Kidney (tissue), 14 donors: ENCODE measurements around the gene VLDLR. TPM values are rescaled to one million over a fixed set of nuclear protein-coding genes. Genes with fewer than 3 reads are reported as not detected.

Experiments
- DNase-seq, 5 donors: peaks; one replicate each; pipeline ENCODE4 v3.0.0-alpha.2; 2013 to 2020
- FAIRE-seq: peaks from 2 replicates; lab custom pipeline; 2012; peaks lifted over from hg19 to GRCh38; lab: Jason Lieb, UNC
- H3K27ac ChIP-seq, 2 donors: one replicate each; pipeline ENCODE4 v1.7.0; 2013; ENCODE audit warnings: low read depth in 2 of 2, low read length in 2 of 2, inconsistent platforms in 1 of 2
- H3K27me3 ChIP-seq: one replicate; pipeline ENCODE4 v1.7.1; 2013; ENCODE audit warnings: low read length, inconsistent platforms; ENCODE audit not compliant: control insufficient read depth, insufficient read depth
- H3K36me3 ChIP-seq, 3 donors: one replicate each; pipeline versions ENCODE4 v1.7.0 to v1.7.1; 2013; ENCODE audit warnings: low read length in 3 of 3, control low read depth in 1 of 3, inconsistent platforms in 1 of 3; ENCODE audit not compliant: insufficient read depth in 3 of 3, control insufficient read depth in 2 of 3
- H3K4me1 ChIP-seq, 3 donors: one replicate each; pipeline versions ENCODE4 v1.7.0 to v1.7.1; 2013; ENCODE audit warnings: low read length in 3 of 3, inconsistent platforms in 1 of 3, low read depth in 1 of 3; ENCODE audit not compliant: control insufficient read depth in 2 of 3, insufficient read depth in 2 of 3
- H3K4me3 ChIP-seq, 3 donors: one replicate each; pipeline versions ENCODE4 v1.7.0 to v1.8.1; 2013; ENCODE audit warnings: low read length in 3 of 3, control low read depth in 1 of 3, inconsistent platforms in 1 of 3
- H3K9ac ChIP-seq, 3 donors: one replicate each; pipeline versions ENCODE4 v1.7.0 to v1.7.1; 2013; ENCODE audit warnings: low read length in 3 of 3, control low read depth in 1 of 3, inconsistent platforms in 1 of 3
- H3K9me3 ChIP-seq, 3 donors: one replicate each; pipeline versions ENCODE4 v1.7.0 to v1.7.1; 2013; ENCODE audit warnings: low read length in 3 of 3, control low read depth in 1 of 3, inconsistent platforms in 1 of 3; ENCODE audit not compliant: control insufficient read depth in 2 of 3, insufficient read depth in 1 of 3
- intact Hi-C: fragments of 100-400 bp; cut with DNase I; formaldehyde crosslinking; loops from one replicate; pipeline ENCODE4 v1.11.1; 2022
- polyA plus RNA-seq: library from polyadenylated mRNA; stranded (reverse); fragments of 350-450 nt; fragmentation: Illumina TruSeq; extraction: RNeasy Lipid Tissue Mini Kit (QIAGEN cat#74804); gene quantifications from one replicate; pipeline ENCODE4 v1.2.3, GENCODE V29; 2014; ENCODE audit warnings: low read depth, low replicate concordance; ENCODE audit not compliant: insufficient read depth
- total RNA-seq: library from RNA; stranded (reverse); fragmentation: NEBNext Ultra II Directional; extraction: Animal tissue kit (Norgen Biotek cat#: 25700); gene quantifications from one replicate; pipeline ENCODE4 v1.2.1, GENCODE V29; 2021
- TF ChIP-seq, protein P1 (sequence below): IDR thresholded peaks from 3 replicates; pipeline ENCODE4 v1.5.1; 2012; ENCODE audit warnings: mild to moderate bottlenecking, moderate library complexity, borderline replicate concordance; ENCODE audit not compliant: insufficient read depth; ENCODE audit errors: extremely low read depth
- donor health status: control.
- donor health status: control.
- donor health status: control.
- donor health status: control.
- donor health status: control.
- donor health status: DM: yes; HTN: yes; CAD: no.
- donor health status: Normal renal cell carcinoma (clear cell type).

Gene VLDLR
- total and polyA plus RNA-seq, 2 donors from 2014 or later: 8.6 to 24.2 TPM

DNA sequence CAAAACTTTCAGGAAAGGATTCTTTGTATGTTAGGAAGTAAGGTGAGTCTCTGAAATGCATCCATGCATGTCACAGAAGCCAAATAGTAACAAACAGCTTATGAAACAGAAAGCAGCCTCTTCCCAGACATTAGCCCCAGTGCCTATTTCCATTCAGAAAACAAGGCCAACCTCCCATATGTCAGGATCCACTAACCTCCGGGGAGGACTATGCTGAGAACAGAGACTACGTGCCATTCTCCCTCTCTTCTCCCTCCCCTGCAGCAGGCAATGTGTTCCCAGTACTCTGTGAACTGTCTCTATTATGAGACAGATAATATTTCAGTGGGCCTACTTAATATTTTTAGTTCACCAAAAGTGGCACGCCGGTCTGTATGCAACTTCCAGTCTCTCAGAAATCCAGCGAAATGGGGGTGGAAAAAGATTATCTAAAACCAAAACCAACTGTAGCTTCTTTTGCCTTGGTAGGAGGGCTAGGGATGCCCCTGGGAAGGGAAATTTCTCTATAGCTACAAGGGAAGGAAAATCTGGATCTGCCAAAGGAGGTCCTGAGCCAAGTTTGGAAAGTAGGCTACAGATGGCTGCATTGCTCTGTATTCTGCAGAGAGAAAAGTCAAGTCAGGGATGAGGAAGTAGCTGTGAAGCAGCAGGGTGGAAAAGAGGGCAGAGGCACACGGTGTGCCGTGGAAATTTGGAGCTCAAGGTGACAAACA is 42.0 kb downstream of the VLDLR start:
- no peaks in the 10 kb centered on the region for H3K27me3 ChIP-seq
- DNase-seq (no peak), FAIRE-seq (no peak)

DNA sequence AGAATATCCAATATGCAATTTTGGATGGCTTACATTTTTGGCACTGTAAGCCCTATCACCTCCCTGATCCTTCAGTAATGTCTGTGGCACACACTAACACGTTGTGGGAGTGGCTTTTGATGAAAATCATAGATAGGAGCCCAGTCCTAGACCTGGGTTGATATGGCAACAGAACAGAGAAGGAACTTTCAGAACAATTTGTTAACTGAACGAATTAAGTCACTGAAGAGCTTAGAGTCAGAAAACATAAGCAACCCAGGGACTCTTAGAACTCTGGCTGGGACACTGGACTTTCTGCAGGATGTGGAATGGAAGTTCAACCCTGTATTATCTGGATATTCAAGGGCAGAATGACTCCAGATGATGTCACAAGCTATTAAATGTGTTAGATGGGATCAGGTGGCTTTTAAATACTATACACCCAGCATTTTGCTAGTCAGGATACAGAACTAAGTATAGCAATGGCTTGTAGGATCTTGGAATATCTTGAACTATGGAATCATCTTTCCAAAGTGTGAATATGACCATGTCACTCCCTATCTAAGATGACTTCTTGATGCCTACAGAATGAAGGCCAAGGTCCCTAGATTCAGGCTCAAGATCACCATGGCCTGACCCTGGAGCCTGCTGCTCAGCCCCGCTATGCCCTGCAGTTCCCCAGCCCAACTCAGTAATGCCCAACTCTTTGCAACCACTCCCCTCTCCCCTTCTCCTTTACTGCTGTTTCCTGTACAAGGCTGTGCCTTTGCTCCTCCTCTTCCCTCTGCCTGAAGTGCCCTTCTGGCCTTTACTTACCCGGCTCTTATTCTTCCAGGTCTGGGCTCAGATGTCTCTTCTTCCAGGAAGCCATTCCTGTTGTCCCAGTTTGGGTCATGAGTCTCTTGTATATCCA is 42.8 kb downstream of the VLDLR start:
- no peak overlapping the region for H3K9ac ChIP-seq

More for the DNA sequence above, 42.0 kb downstream of the VLDLR start:
- no peaks in the 10 kb centered on the region for H3K36me3 ChIP-seq
- H3K4me3 ChIP-seq: no peak overlapping the region
- intact Hi-C loops: no loop called here
- H3K9me3 ChIP-seq: no peaks in the 10 kb centered on the region
- no peak overlapping the region for H3K27ac ChIP-seq
- TF ChIP-seq, protein P1, sequence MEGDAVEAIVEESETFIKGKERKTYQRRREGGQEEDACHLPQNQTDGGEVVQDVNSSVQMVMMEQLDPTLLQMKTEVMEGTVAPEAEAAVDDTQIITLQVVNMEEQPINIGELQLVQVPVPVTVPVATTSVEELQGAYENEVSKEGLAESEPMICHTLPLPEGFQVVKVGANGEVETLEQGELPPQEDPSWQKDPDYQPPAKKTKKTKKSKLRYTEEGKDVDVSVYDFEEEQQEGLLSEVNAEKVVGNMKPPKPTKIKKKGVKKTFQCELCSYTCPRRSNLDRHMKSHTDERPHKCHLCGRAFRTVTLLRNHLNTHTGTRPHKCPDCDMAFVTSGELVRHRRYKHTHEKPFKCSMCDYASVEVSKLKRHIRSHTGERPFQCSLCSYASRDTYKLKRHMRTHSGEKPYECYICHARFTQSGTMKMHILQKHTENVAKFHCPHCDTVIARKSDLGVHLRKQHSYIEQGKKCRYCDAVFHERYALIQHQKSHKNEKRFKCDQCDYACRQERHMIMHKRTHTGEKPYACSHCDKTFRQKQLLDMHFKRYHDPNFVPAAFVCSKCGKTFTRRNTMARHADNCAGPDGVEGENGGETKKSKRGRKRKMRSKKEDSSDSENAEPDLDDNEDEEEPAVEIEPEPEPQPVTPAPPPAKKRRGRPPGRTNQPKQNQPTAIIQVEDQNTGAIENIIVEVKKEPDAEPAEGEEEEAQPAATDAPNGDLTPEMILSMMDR: no peak
- peaks cover 0 to 9% (median 4%) of the 10 kb centered on the region in 3 donors for H3K4me1 ChIP-seq
- H3K9ac ChIP-seq: no peak overlapping the region

DNA sequence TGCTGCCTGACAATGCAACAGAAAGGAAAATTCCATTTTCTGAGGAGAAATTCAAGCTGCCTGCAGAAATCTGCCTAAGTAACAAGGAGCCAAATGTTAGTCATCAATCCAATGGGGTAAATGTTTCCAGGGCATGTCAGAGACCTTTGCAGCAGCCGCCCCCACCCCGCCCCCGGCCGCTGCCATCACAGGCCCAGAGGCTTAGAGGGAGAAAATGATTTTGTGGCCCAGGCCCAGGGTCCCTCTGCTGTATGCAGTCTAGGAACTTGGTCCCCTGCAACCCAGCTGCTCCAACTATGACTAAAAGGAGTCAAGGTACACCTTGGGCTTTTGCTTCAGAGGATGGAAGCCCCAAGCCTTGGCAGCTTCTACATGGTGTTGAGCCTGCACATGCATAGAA is 45.0 kb downstream of the VLDLR start:
- Histone ChIP-seq H3K9me3 (no peaks in the 10 kb centered on the region), H3K36me3 (no peaks in the 10 kb centered on the region), H3K4me3 (no peak overlapping the region), H3K4me1 (peaks cover 0 to 9% (median 4%) of the 10 kb centered on the region in 3 donors), H3K27me3 (no peaks in the 10 kb centered on the region), H3K9ac (no peak overlapping the region), H3K27ac (no peak overlapping the region)
- DNase-seq (no peak), FAIRE-seq (no peak)
- TF ChIP-seq, protein P1: no peak
- intact Hi-C loops: no loop called here

More for the DNA sequence above, 42.8 kb downstream of the VLDLR start:
- Histone ChIP-seq H3K27me3 (no peaks in the 10 kb centered on the region), H3K4me1 (peaks cover 0 to 9% (median 4%) of the 10 kb centered on the region in 3 donors), H3K4me3 (no peak overlapping the region), H3K9me3 (no peaks in the 10 kb centered on the region), H3K27ac (no peak overlapping the region), H3K36me3 (no peaks in the 10 kb centered on the region)
- TF ChIP-seq, protein P1: no peak
- FAIRE-seq (no peak), DNase-seq (no peak)
- intact Hi-C loops: no loop called here
